Astrocyte (in vitro differentiated cells and primary cell): ENCODE measurements around the gene SMAD4.

ENCODE experiments used
- EZH2 ChIP-seq: IDR thresholded peaks from 2 replicates; pipeline ENCODE4 v1.6.1; 2012; ENCODE audit warnings: mild to moderate bottlenecking, low read length, inconsistent platforms; ENCODE audit not compliant: insufficient read depth
- TF ChIP-seq, protein P1 (sequence below): IDR thresholded peaks from 2 replicates; pipeline ENCODE4 v1.5.1; 2011; ENCODE audit warnings: low read depth, mild to moderate bottlenecking, inconsistent platforms, low read length, moderate library complexity; ENCODE audit not compliant: insufficient read depth

DNA sequence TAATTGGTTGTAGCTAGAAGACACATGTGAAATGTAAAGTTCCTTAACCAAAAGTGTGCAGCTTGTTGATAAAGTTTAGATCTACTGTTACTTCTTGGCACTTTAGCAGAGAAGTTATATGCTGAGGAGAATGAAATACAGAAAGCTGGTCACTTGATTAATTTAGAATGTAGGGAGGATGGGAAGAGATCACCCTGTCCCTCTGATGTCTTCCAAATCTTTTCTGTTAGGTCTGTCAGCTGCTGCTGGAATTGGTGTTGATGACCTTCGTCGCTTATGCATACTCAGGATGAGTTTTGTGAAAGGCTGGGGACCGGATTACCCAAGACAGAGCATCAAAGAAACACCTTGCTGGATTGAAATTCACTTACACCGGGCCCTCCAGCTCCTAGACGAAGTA, 48.0 kb downstream of the SMAD4 start:
- TF ChIP-seq, protein P1, sequence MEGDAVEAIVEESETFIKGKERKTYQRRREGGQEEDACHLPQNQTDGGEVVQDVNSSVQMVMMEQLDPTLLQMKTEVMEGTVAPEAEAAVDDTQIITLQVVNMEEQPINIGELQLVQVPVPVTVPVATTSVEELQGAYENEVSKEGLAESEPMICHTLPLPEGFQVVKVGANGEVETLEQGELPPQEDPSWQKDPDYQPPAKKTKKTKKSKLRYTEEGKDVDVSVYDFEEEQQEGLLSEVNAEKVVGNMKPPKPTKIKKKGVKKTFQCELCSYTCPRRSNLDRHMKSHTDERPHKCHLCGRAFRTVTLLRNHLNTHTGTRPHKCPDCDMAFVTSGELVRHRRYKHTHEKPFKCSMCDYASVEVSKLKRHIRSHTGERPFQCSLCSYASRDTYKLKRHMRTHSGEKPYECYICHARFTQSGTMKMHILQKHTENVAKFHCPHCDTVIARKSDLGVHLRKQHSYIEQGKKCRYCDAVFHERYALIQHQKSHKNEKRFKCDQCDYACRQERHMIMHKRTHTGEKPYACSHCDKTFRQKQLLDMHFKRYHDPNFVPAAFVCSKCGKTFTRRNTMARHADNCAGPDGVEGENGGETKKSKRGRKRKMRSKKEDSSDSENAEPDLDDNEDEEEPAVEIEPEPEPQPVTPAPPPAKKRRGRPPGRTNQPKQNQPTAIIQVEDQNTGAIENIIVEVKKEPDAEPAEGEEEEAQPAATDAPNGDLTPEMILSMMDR = no peak
- TF ChIP-seq EZH2 = no peak
